ENCODE measurements around the gene CYTH2. TPM values are rescaled to one million over a fixed set of nuclear protein-coding genes. Genes with fewer than 3 reads are reported as not detected.

Gene CYTH2
- total and polyA plus RNA-seq, 12 donors = 26.3 to 93.5 (median 52.8) TPM

DNA sequence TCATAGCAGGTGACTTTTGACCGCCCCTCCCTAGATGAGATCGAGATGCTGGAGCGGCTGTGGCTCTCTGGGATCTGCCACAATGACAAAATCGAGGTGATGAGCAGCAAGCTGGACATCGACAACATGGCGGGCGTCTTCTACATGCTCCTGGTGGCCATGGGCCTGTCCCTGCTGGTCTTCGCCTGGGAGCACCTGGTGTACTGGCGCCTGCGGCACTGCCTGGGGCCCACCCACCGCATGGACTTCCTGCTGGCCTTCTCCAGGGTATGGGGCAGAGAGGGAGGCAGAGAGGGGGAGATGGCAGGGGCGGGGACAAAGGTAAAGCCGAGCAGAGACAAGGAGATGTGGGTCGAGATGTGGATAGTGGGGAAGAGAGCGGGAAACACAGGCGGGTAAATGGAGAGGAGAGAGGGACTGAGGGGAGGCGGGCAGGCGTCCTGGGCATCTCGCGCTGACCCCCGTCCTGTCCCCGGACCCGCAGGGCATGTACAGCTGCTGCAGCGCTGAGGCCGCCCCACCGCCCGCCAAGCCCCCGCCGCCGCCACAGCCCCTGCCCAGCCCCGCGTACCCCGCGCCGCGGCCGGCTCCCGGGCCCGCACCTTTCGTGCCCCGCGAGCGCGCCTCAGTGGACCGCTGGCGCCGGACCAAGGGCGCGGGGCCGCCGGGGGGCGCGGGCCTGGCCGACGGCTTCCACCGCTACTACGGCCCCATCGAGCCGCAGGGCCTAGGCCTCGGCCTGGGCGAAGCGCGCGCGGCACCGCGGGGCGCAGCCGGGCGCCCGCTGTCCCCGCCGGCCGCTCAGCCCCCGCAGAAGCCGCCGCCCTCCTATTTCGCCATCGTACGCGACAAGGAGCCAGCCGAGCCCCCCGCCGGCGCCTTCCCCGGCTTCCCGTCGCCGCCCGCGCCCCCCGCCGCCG, 26.8 kb upstream of the CYTH2 start:
- TF ChIP-seq, protein P1, sequence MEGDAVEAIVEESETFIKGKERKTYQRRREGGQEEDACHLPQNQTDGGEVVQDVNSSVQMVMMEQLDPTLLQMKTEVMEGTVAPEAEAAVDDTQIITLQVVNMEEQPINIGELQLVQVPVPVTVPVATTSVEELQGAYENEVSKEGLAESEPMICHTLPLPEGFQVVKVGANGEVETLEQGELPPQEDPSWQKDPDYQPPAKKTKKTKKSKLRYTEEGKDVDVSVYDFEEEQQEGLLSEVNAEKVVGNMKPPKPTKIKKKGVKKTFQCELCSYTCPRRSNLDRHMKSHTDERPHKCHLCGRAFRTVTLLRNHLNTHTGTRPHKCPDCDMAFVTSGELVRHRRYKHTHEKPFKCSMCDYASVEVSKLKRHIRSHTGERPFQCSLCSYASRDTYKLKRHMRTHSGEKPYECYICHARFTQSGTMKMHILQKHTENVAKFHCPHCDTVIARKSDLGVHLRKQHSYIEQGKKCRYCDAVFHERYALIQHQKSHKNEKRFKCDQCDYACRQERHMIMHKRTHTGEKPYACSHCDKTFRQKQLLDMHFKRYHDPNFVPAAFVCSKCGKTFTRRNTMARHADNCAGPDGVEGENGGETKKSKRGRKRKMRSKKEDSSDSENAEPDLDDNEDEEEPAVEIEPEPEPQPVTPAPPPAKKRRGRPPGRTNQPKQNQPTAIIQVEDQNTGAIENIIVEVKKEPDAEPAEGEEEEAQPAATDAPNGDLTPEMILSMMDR (IDR thresholded peaks at IDR 0.05) = no peak
- no peak for TF ChIP-seq POLR2A (IDR thresholded peaks at IDR 0.05)
- H3K27ac ChIP-seq = no peak overlapping the region
- DNase-seq = no peak
- H3K4me1 ChIP-seq (replicated peaks in 1 of 2) = peaks cover 5 to 20% of the 10 kb centered on the region in 2 donors
- H3K9me3 ChIP-seq (replicated peaks in 1 of 3) = no peaks in the 10 kb centered on the region
- no peak overlapping the region for H3K4me3 ChIP-seq
- 37 to 68% (median 61%) methylated on average over 32 to 94 of the region's 94 CpGs for WGBS, 4 donors
- H3K27me3 ChIP-seq = peaks cover 5% of the 10 kb centered on the region
- intact Hi-C loops (cut with DNase I) = loop anchor here in 1 of 2 donors (10.0 kb wide), 1 partner anchor 48 kb away; the partner anchor contains the start of genes GRIN2D and KDELR1
- peaks cover 0 to 5% of the 10 kb centered on the region in 2 donors for H3K36me3 ChIP-seq (replicated peaks in 1 of 2)

DNA sequence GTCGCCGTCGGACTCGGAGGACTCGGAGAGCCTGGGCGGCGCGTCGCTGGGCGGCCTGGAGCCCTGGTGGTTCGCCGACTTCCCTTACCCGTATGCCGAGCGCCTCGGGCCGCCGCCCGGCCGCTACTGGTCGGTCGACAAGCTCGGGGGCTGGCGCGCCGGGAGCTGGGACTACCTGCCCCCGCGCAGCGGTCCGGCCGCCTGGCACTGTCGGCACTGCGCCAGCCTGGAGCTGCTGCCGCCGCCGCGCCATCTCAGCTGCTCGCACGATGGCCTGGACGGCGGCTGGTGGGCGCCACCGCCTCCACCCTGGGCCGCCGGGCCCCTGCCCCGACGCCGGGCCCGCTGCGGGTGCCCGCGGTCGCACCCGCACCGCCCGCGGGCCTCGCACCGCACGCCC, 25.9 kb upstream of the CYTH2 start:
- Histone ChIP-seq H3K36me3 (replicated peaks in 1 of 2) (peaks cover 0 to 13% of the 10 kb centered on the region in 2 donors), H3K9me3 (replicated peaks in 1 of 3) (no peaks in the 10 kb centered on the region), H3K27me3 (peaks cover 5% of the 10 kb centered on the region), H3K4me1 (replicated peaks in 1 of 2) (peaks cover 5 to 20% of the 10 kb centered on the region in 2 donors), H3K4me3 (peak overlapping the region in 1 of 4 donors; percentile 86), H3K27ac (no peak overlapping the region)
- DNase-seq = peak in 1 of 7 donors; percentile 23
- TF ChIP-seq POLR2A (IDR thresholded peaks at IDR 0.05) = no peak
- TF ChIP-seq, protein P1 (IDR thresholded peaks at IDR 0.05) = no peak
- intact Hi-C loops (cut with DNase I) = loop anchor here in 1 of 2 donors (10.0 kb wide), 1 partner anchor 48 kb away; the partner anchor contains the start of genes GRIN2D and KDELR1
- WGBS, 4 donors = 10 to 22% (median 18%) methylated on average over 20 to 56 of the region's 60 CpGs; no CpG with 5 or more reads in 1 of the 4 donors

DNA sequence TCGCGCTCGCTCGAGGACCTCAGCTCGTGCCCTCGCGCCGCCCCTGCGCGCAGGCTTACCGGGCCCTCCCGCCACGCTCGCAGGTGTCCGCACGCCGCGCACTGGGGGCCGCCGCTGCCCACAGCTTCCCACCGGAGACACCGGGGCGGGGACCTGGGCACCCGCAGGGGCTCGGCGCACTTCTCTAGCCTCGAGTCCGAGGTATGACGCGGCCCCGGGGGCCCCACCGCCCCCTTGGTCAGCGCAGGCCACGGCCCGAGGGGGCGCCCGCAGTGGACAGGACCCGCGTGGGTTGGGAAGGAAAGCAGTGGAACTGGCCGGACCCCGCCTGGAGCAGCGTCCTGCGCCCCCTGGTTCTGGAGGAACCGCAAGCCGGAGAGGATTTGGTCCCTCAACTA, 25.4 kb upstream of the CYTH2 start:
- Histone ChIP-seq H3K9me3 (replicated peaks in 1 of 3) (no peaks in the 10 kb centered on the region), H3K27ac (no peak overlapping the region), H3K4me1 (replicated peaks in 1 of 2) (peaks cover 5 to 20% of the 10 kb centered on the region in 2 donors), H3K4me3 (peak overlapping the region in 1 of 4 donors; percentile 86), H3K36me3 (replicated peaks in 1 of 2) (peaks cover 0 to 18% of the 10 kb centered on the region in 2 donors), H3K27me3 (peaks cover 5% of the 10 kb centered on the region)
- DNase-seq = no peak
- intact Hi-C loops (cut with DNase I) = loop anchor here in 1 of 2 donors (10.0 kb wide), 1 partner anchor 49 kb away; the partner anchor contains the start of genes GRIN2D and KDELR1
- 13 to 30% (median 25%) methylated on average over 3 to 45 of the region's 45 CpGs for WGBS, 4 donors
- TF ChIP-seq, protein P1 (IDR thresholded peaks at IDR 0.05) = no peak
- TF ChIP-seq POLR2A (IDR thresholded peaks at IDR 0.05) = no peak
